K562 (cell line): ENCODE data around the gene SERPING1. TPM values are rescaled to one million over a fixed set of nuclear protein-coding genes. Genes with fewer than 3 reads are reported as not detected.

Source experiments
- ATAC-seq: fragments of 200-7000 bp; cut with Tn5 transposase; 3 replicates; pipeline ENCODE4 v1.9.1; 2020; ENCODE audit warnings: moderate library complexity
- BruUV-seq: library from RNA; stranded (reverse); fragments of 400-500 nt; replicated peaks from 2 replicates; lab custom pipeline; 2021; lab: Mats Ljungman, UMichigan
- CTCF ChIA-PET: fragments of 300-600 bp; formaldehyde crosslinking; extraction: SDS; loops from one replicate; lab custom pipeline; 2021; ENCODE audit warnings: low intra/inter-chr PET ratio; lab: Yijun Ruan, JAX
- POLR2A ChIA-PET: fragments of 300-600, 350-650 bp; sonication (Branson Sonifier 250); formaldehyde crosslinking; extraction: SDS; loops from one replicate; lab custom pipeline; 2021; ENCODE audit warnings: antibody characterized with exemption, inconsistent platforms; lab: Yijun Ruan, JAX
- DNase-seq, 4 experiments: peaks; one replicate each; pipeline versions ENCODE4 v3.0.0 to v3.0.0-alpha.2; 2011 to 2018; ENCODE audit warnings: low spot score in 3 of 4, mixed read lengths in 3 of 4; ENCODE audit errors: extremely low read depth in 1 of 4
- FAIRE-seq: peaks from 2 replicates; lab custom pipeline; 2011; peaks lifted over from hg19 to GRCh38; lab: Jason Lieb, UNC
- H2AFZ ChIP-seq: 2 replicates; pipeline ENCODE4 v1.6.0; 2011; ENCODE audit warnings: low read depth, low read length, control low read depth, inconsistent platforms
- H3K27ac ChIP-seq: fragments of 200-600 bp; 3 replicates; pipeline ENCODE4 v1.8.0; 2011; ENCODE audit warnings: low read depth, mild to moderate bottlenecking, control low read depth, inconsistent platforms, low read length, moderate library complexity, mixed read lengths; ENCODE audit errors: extremely low read depth
- H3K27me3 ChIP-seq, 2 experiments: fragments of 300-600 bp in 1 of 2; 2 replicates in 1 of 2; 3 replicates in 1 of 2; pipeline versions ENCODE4 v1.6.0 to v1.8.0; 2011; ENCODE audit warnings: inconsistent platforms in 2 of 2, low read length in 2 of 2, mild to moderate bottlenecking in 1 of 2, mixed read lengths in 1 of 2, moderate library complexity in 1 of 2; ENCODE audit not compliant: control insufficient read depth in 2 of 2, insufficient read depth in 2 of 2
- H3K36me3 ChIP-seq: fragments of 300-600 bp; 3 replicates; pipeline ENCODE4 v1.8.0; 2011; ENCODE audit warnings: mild to moderate bottlenecking, low read length, inconsistent platforms; ENCODE audit not compliant: control insufficient read depth, insufficient read depth
- H3K4me1 ChIP-seq, 2 experiments: fragments of 200-600 bp in 1 of 2; replicated peaks in 1 of 2; 2 replicates in 1 of 2; 3 replicates in 1 of 2; pipeline versions ENCODE4 v1.5.1 to v1.8.0; 2011; ENCODE audit warnings: inconsistent platforms in 2 of 2, low read length in 2 of 2, mild to moderate bottlenecking in 1 of 2, mixed read lengths in 1 of 2, moderate library complexity in 1 of 2; ENCODE audit not compliant: control insufficient read depth in 2 of 2, insufficient read depth in 2 of 2
- H3K4me2 ChIP-seq: 2 replicates; pipeline ENCODE4 v1.6.1; 2011; ENCODE audit warnings: low read length, control low read depth, inconsistent platforms, mixed read lengths; ENCODE audit not compliant: insufficient read depth
- H3K4me3 ChIP-seq: fragments of 200-600 bp; sonication (generic), shearing (Covaris generic); 2 replicates; pipeline ENCODE4 v1.5.1; 2016; ENCODE audit warnings: control low read depth, inconsistent platforms
- H3K79me2 ChIP-seq: fragments of 200-600 bp; 3 replicates; pipeline ENCODE4 v1.8.0; 2011; ENCODE audit warnings: low read length, inconsistent platforms; ENCODE audit not compliant: control insufficient read depth, insufficient read depth
- H3K9ac ChIP-seq, 2 experiments: 2 replicates each; pipeline versions ENCODE4 v1.6.0 to v1.6.1; 2011; ENCODE audit warnings: low read depth in 2 of 2, low read length in 2 of 2, control low read depth in 1 of 2, inconsistent platforms in 1 of 2, mild to moderate bottlenecking in 1 of 2, mixed read lengths in 1 of 2; ENCODE audit not compliant: insufficient read depth in 1 of 2
- H3K9me1 ChIP-seq: one replicate; pipeline ENCODE4 v1.6.0; 2011; ENCODE audit warnings: inconsistent platforms, mild to moderate bottlenecking, low read length, moderate library complexity; ENCODE audit not compliant: control insufficient read depth, insufficient read depth
- H3K9me3 ChIP-seq: replicated peaks from 2 replicates; pipeline ENCODE4 v1.5.1; 2011; ENCODE audit warnings: low read depth, low read length, inconsistent platforms; ENCODE audit not compliant: control insufficient read depth, insufficient read depth
- H4K20me1 ChIP-seq: replicated peaks from 2 replicates; pipeline ENCODE4 v1.6.1; 2011; ENCODE audit warnings: low read length, inconsistent platforms, mixed read lengths; ENCODE audit not compliant: control insufficient read depth, insufficient read depth
- THAP12 ChIP-seq: fragments of 250-450 bp; sonication (Bioruptor Pico); IDR thresholded peaks from 2 replicates; pipeline ENCODE4 v1.9.0; 2021; ENCODE audit warnings: mild to moderate bottlenecking, inconsistent platforms
- ZNF316 ChIP-seq: fragments of 450-650 bp; IDR thresholded peaks from 2 replicates; pipeline ENCODE4 v1.6.1; 2016
- WGBS: fragments of 100-300 bp; shearing (Covaris generic); methylation state at CpG from one replicate; pipeline ENCODE4 v1.1.6; 2016; ENCODE audit warnings: low coverage, mixed read lengths; ENCODE audit not compliant: insufficient coverage; ENCODE audit errors: missing lambda C conversion rate; 5-methylcytosine and 5-hydroxymethylcytosine counted together
- in situ Hi-C: fragments of 300-500 bp; cut with MboI; formaldehyde crosslinking; loops from 4 replicates; pipeline ENCODE4 v1.15.0; 2018; ENCODE audit warnings: inconsistent platforms, mixed read lengths
- intact Hi-C: fragments of 100-400 bp; cut with micrococcal nuclease; formaldehyde crosslinking; loops from 2 replicates; pipeline ENCODE4 v1.14.2; 2022
- polyA plus RNA-seq, 8 experiments: library from polyadenylated mRNA; depleted of rRNA in 4 of 8; stranded (reverse) in 5 of 8; unstranded in 3 of 8; fragments of >200 nt; fragmentation: Nextera tagmentation in 2 of 8; fragmentation: Illumina TruSeq in 1 of 8; extraction: Ambion mirVana in 2 of 8; extraction: Trizol in 1 of 8; gene quantifications; 2 replicates each; pipeline versions ENCODE4 v1.2.1 to v1.2.3, GENCODE V29; 2011 to 2014; ENCODE audit warnings: inconsistent platforms in 1 of 8, missing spikeins in 1 of 8
- total RNA-seq, 7 experiments: library from RNA; depleted of rRNA in 6 of 7; stranded (reverse); fragments of >200 nt in 6 of 7; fragmentation: Illumina TruSeq in 2 of 7; extraction: Trizol in 2 of 7; gene quantifications; 2 replicates each; pipeline versions ENCODE4 v1.2.1 to v1.2.3, GENCODE V29; 2011 to 2021; ENCODE audit warnings: low replicate concordance in 1 of 7

The SERPING1 gene
- total and polyA plus RNA-seq, 9 of the 15 experiments (the other 6 are each of a cell fraction or from before 2014, with no cell fraction given), result 0.10 to 1.00 (median 0.21) TPM; not detected in 2

GRCh38 chr11:57640068-57640800, 42.7 kb downstream of the SERPING1 start:
- H4K20me1 ChIP-seq, result no peaks in the 10 kb centered on the region
- H3K9ac ChIP-seq, result peak overlapping the region in 1 of 2 experiments; percentile 4; a peak in 1 of 4 replicates
- WGBS, result 52% methylated on average over 8 of the region's 9 CpGs
- no peak for FAIRE-seq
- H3K4me2 ChIP-seq, result no peak overlapping the region
- no peaks in the 10 kb centered on the region for H3K79me2 ChIP-seq
- H3K4me1 ChIP-seq, result peaks cover 10 to 17% of the 10 kb centered on the region in 2 experiments; a peak in 4 of 5 replicates
- intact Hi-C loops, result no loop called here
- H3K9me1 ChIP-seq, result no peaks in the 10 kb centered on the region
- no peaks in the 10 kb centered on the region for H3K27me3 ChIP-seq
- ChIA-PET POLR2A (interaction anchor here (0.5 to 2.0 kb wide), 9 partner anchors 9 to 301 kb away, joined by 3 to 9 read pairs (median 3); partner anchors contain the start of gene SERPING1), CTCF (interaction anchor here (0.6 to 2.8 kb wide), 4 partner anchors 71 to 294 kb away, joined by 3 to 37 read pairs (median 4); partner anchors contain the start of gene UBE2L6)
- TF ChIP-seq ZNF316, result peak; percentile 37; the same call in 1 of the 2 replicates
- TF ChIP-seq THAP12 (CRISPR knock-in tag), result no peak
- no TSS peak for BruUV-seq
- H3K4me3 ChIP-seq, result no peak overlapping the region
- in situ Hi-C loops, result loop anchor here (5.0 to 10.0 kb wide), 3 partner anchors 73 to 298 kb away; partner anchors contain the start of gene UBE2L6
- no peak overlapping the region for H3K27ac ChIP-seq
- no peak for DNase-seq
- H3K36me3 ChIP-seq, result no peaks in the 10 kb centered on the region
- no peaks in the 10 kb centered on the region for H3K9me3 ChIP-seq
- no peak for ATAC-seq
- peak overlapping the region; percentile 62 for H2AFZ ChIP-seq
